ENCODE results near the gene FBXL7.

The FBXL7 gene

GRCh38 chr5:15669826-15670225, 169.8 kb downstream of the FBXL7 start:
- DNase-seq (ENCODE audit: low read depth in 2 of 2) = no peak

- no peak for DNase-seq (ENCODE audit: low read depth in 2 of 2)
Measured at GRCh38 chr5:15674716-15675115, 174.7 kb downstream of the FBXL7 start.

- no peak for DNase-seq (ENCODE audit: low read depth in 2 of 2)
Measured at GRCh38 chr5:15676591-15676990, 176.6 kb downstream of the FBXL7 start.

- no peak for DNase-seq (ENCODE audit: low read depth in 2 of 2)
Measured at GRCh38 chr5:15679161-15679560, 179.2 kb downstream of the FBXL7 start.

- DNase-seq (ENCODE audit: low read depth in 2 of 2) = no peak
Measured at GRCh38 chr5:15680455-15680854, 180.5 kb downstream of the FBXL7 start.

GRCh38 chr5:15682122-15682521, 182.1 kb downstream of the FBXL7 start:
- DNase-seq (ENCODE audit: low read depth in 2 of 2) = no peak

GRCh38 chr5:15682566-15682965, 182.6 kb downstream of the FBXL7 start:
- DNase-seq (ENCODE audit: low read depth in 2 of 2) = no peak

GRCh38 chr5:15683332-15683731, 183.4 kb downstream of the FBXL7 start:
- no peak for DNase-seq (ENCODE audit: low read depth in 2 of 2)

GRCh38 chr5:15687401-15687800, 187.4 kb downstream of the FBXL7 start:
- DNase-seq (ENCODE audit: low read depth in 2 of 2) = no peak

- DNase-seq (ENCODE audit: low read depth in 2 of 2) = no peak
Measured at GRCh38 chr5:15689836-15690235, 189.9 kb downstream of the FBXL7 start.

GRCh38 chr5:15690611-15691010, 190.6 kb downstream of the FBXL7 start:
- DNase-seq (ENCODE audit: low read depth in 2 of 2) = no peak

- no peak for DNase-seq (ENCODE audit: low read depth in 2 of 2)
Measured at GRCh38 chr5:15691521-15691920, 191.5 kb downstream of the FBXL7 start.

- no peak for DNase-seq (ENCODE audit: low read depth in 2 of 2)
Measured at GRCh38 chr5:15692706-15693381, 192.9 kb downstream of the FBXL7 start.

- no peak for DNase-seq (ENCODE audit: low read depth in 2 of 2)
Measured at GRCh38 chr5:15693382-15693728, 193.4 kb downstream of the FBXL7 start.

GRCh38 chr5:15693933-15694332, 194.0 kb downstream of the FBXL7 start:
- no peak for DNase-seq (ENCODE audit: low read depth in 2 of 2)

GRCh38 chr5:15694696-15695214, 194.8 kb downstream of the FBXL7 start:
- no peak for DNase-seq (ENCODE audit: low read depth in 2 of 2)

- DNase-seq (ENCODE audit: low read depth in 2 of 2) = no peak
Measured at GRCh38 chr5:15695215-15695731, 195.3 kb downstream of the FBXL7 start.

GRCh38 chr5:15700373-15700772, 200.4 kb downstream of the FBXL7 start:
- DNase-seq (ENCODE audit: low read depth in 2 of 2) = no peak

- DNase-seq (ENCODE audit: low read depth in 2 of 2) = no peak
Measured at GRCh38 chr5:15702102-15702501, 202.1 kb downstream of the FBXL7 start.

- DNase-seq (ENCODE audit: low read depth in 2 of 2) = no peak
Measured at GRCh38 chr5:15703901-15704300, 203.9 kb downstream of the FBXL7 start.

- DNase-seq (ENCODE audit: low read depth in 2 of 2) = no peak
Measured at GRCh38 chr5:15704397-15704947, 204.5 kb downstream of the FBXL7 start.

GRCh38 chr5:15707631-15708030, 207.7 kb downstream of the FBXL7 start:
- no peak for DNase-seq (ENCODE audit: low read depth in 2 of 2)

- DNase-seq (ENCODE audit: low read depth in 2 of 2) = no peak
Measured at GRCh38 chr5:15711892-15712291, 211.9 kb downstream of the FBXL7 start.

GRCh38 chr5:15715535-15715934, 215.6 kb downstream of the FBXL7 start:
- DNase-seq (ENCODE audit: low read depth in 2 of 2) = no peak
